ENCODE measurements around the gene RING1. TPM values are rescaled to one million over a fixed set of nuclear protein-coding genes. Genes with fewer than 3 reads are reported as not detected.

The RING1 gene
- total RNA-seq, 3 donors from 2014 or later: 11.8 to 20.6 (median 19.5) TPM

GRCh38 chr6:33205191-33206026, 2.9 kb upstream of the RING1 start:
- no peak for DNase-seq (ENCODE audit: low spot score in 2 of 2)
- Histone ChIP-seq H3K9me3 (no peaks in the 10 kb centered on the region), H3K4me1 (peaks cover 15 to 33% of the 10 kb centered on the region in 2 donors), H3K36me3 (no peaks in the 10 kb centered on the region), H3K27me3 (no peaks in the 10 kb centered on the region), H3K27ac (peak overlapping the region; percentile 81 to 85), H3K4me3 (peak overlapping the region; percentile 62 to 87 (median 74))
- intact Hi-C loops (cut with DNase I; ENCODE audit: low total_unique reads): no loop called here
- TF ChIP-seq, protein P1, sequence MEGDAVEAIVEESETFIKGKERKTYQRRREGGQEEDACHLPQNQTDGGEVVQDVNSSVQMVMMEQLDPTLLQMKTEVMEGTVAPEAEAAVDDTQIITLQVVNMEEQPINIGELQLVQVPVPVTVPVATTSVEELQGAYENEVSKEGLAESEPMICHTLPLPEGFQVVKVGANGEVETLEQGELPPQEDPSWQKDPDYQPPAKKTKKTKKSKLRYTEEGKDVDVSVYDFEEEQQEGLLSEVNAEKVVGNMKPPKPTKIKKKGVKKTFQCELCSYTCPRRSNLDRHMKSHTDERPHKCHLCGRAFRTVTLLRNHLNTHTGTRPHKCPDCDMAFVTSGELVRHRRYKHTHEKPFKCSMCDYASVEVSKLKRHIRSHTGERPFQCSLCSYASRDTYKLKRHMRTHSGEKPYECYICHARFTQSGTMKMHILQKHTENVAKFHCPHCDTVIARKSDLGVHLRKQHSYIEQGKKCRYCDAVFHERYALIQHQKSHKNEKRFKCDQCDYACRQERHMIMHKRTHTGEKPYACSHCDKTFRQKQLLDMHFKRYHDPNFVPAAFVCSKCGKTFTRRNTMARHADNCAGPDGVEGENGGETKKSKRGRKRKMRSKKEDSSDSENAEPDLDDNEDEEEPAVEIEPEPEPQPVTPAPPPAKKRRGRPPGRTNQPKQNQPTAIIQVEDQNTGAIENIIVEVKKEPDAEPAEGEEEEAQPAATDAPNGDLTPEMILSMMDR (IDR thresholded peaks at IDR 0.05): no peak
- TF ChIP-seq POLR2AphosphoS5 (IDR thresholded peaks at IDR 0.05): no peak
- TF ChIP-seq POLR2A (IDR thresholded peaks at IDR 0.05): no peak

GRCh38 chr6:33206027-33206863, 2.1 kb upstream of the RING1 start:
- TF ChIP-seq POLR2A (IDR thresholded peaks at IDR 0.05): no peak
- no peak for TF ChIP-seq POLR2AphosphoS5 (IDR thresholded peaks at IDR 0.05)
- TF ChIP-seq, protein P1 (IDR thresholded peaks at IDR 0.05): no peak
- H3K4me1 ChIP-seq: peaks cover 15 to 33% of the 10 kb centered on the region in 2 donors
- no peak overlapping the region for H3K27ac ChIP-seq
- DNase-seq (ENCODE audit: low spot score in 2 of 2): no peak
- H3K36me3 ChIP-seq: no peaks in the 10 kb centered on the region
- H3K9me3 ChIP-seq: no peaks in the 10 kb centered on the region
- no peak overlapping the region for H3K4me3 ChIP-seq
- H3K27me3 ChIP-seq: no peaks in the 10 kb centered on the region
- intact Hi-C loops (cut with DNase I; ENCODE audit: low total_unique reads): no loop called here

DNA sequence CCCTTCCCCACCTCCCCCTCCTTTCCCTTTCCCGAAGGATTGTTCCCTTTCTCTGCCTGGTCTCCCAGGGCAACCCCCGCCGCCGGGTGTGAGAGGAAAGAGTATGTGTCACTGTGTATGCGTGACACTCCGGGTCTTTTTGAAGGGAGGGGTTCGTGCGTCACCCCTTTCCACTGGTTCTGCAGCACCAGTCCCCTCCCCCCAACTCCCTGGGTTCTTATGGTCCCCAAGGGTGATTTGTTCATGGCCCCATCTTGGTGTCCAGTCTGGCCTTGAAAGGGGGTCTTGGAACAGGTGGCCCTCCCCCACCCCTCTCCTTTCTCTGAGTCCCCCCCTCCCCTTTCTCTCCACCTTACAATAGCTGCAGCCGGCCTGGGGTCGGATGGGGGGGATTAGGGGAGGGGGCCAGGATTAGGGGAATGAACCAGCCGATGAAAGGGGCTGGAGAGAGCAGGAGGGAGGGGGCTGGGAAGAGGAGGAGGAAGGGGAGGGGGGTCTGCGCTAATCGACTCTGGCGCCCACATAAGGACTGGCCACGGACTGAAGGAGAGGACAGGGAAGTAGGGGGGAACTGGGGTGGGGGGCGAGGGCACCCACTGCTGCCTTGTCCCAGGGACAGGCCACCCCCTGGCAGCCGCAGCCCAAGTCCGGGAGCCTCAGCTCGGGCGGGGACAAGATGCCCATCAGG, 1.3 kb upstream of the RING1 start:
- peaks cover 9 to 27% of the 10 kb centered on the region in 2 donors for H3K4me1 ChIP-seq
- intact Hi-C loops (cut with DNase I; ENCODE audit: low total_unique reads): no loop called here
- no peaks in the 10 kb centered on the region for H3K36me3 ChIP-seq
- peak overlapping the region; percentile 97 to 99 for H3K27ac ChIP-seq
- H3K27me3 ChIP-seq: no peaks in the 10 kb centered on the region
- TF ChIP-seq POLR2A (IDR thresholded peaks at IDR 0.05) (no peak), POLR2AphosphoS5 (IDR thresholded peaks at IDR 0.05) (no peak)
- TF ChIP-seq, protein P1 (IDR thresholded peaks at IDR 0.05): no peak
- peak overlapping the region; percentile 73 to 91 (median 91) for H3K4me3 ChIP-seq
- H3K9me3 ChIP-seq: no peaks in the 10 kb centered on the region
- no peak for DNase-seq (ENCODE audit: low spot score in 2 of 2)

DNA sequence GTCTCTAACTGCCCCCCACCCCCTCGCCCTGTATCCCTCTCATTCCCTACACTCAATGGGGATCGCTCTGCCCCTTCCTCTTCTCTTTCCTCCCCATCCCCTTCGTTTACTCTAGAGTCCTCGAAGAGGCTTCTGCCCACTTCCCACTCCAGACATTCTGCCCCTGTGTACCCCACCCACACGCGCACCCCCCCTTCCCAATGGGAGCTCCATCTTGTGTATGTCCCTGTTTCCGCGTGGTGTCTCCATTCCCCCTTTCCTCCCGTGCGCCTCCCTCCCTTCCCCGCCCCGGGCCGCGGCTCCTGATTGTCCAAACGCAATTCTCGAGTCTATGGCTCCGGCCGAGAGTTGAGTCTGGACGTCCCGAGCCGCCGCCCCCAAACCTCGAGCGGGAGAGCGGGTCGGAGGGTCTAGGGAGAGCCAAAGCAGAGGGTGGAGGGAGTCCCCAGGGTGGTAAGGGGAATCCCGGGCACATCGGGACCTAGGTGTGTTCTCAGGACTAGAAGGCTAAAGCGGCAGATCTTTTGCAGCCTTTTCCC, 679 bp upstream of the RING1 start:
- no peaks in the 10 kb centered on the region for H3K9me3 ChIP-seq
- peak; percentile 69 to 73 for DNase-seq (ENCODE audit: low spot score in 2 of 2)
- intact Hi-C loops (cut with DNase I; ENCODE audit: low total_unique reads): no loop called here
- H3K4me3 ChIP-seq: peak overlapping the region; percentile 73 to 91 (median 91)
- no peaks in the 10 kb centered on the region for H3K36me3 ChIP-seq
- H3K27ac ChIP-seq: peak overlapping the region; percentile 97 to 99
- no peaks in the 10 kb centered on the region for H3K27me3 ChIP-seq
- H3K4me1 ChIP-seq: peaks cover 5 to 22% of the 10 kb centered on the region in 2 donors
- TF ChIP-seq, protein P1 (IDR thresholded peaks at IDR 0.05): no peak
- TF ChIP-seq POLR2A (IDR thresholded peaks at IDR 0.05) (no peak), POLR2AphosphoS5 (IDR thresholded peaks at IDR 0.05) (no peak)

Data from breast epithelium (tissue), 4 donors.